ENCODE measurements around the gene SEMA3D.

SEMA3D gene

DNA sequence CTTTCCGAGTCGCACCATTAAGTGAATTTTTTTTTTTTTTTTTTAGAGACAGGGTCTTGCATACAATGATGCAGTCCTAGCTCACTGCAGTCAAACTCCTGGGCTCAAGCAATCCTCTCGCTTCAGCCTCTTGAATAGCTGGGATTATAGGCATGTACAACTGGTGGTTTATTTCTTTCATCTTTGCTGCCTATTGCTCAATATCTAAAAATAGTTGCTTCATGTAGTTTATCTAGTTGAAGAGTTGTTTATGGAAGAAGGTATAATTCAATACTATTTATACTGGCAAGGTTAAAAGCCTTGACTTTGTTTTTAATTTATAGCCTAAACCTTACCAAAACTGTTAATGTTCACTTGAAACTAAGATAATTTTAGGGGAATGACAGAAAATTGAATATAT lies 66.9 kb downstream of the SEMA3D start:
- DNase-seq = no peak

DNA sequence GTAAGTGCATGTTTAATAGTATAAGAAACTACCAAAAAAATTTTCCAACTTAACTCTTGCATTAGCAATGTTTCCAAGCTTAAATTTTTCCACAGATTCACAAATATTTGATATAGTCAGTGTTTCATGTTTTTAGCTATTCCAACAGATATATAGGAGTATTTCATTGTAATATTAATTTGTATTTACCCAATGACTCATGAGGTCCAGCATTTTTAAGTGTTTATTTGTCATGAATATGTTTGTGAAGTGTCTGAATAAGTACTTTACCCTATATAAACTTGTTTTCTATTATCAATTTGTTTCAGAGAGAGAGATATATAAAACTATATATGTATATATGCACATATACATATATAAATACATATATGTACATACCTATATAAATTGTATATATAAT lies 71.0 kb downstream of the SEMA3D start:
- no peak for DNase-seq

DNA sequence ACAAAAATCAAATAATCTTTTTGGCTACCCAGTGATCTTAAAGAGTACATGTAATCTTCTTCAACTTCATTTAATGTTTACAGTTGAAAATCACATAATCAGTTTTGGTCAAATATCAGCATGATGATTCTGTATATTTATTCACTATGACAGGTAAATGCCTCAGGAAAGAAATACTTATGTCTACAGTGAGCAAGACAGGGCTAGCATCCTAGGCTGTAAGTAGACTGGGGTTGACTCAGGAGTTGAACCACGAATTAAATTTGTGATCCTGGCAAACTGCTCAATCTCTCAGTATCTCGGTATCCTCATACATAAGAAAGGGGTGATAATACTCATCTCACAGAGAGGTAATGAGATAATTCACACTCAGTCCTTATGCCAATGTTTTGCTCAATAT lies 71.8 kb downstream of the SEMA3D start:
- no peak for DNase-seq

DNA sequence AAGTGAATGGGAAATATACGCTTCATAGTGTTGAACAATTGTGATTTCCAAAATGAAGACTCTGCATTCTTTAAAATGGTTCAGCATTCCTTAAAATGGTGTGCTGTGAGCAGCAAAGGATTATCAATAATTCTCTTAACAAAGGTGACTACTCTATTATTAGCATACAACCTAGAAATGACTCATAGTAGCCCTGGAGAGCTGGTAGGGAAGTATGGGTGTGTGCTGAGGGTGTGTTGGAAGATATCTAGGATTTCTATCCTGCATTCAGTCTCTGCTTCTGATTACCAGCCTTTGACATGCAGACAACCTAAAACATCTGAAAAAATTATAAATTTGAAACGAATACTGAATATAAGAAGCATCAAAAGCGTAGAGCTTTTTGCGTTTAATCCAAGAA lies 72.5 kb downstream of the SEMA3D start:
- DNase-seq = no peak

DNA sequence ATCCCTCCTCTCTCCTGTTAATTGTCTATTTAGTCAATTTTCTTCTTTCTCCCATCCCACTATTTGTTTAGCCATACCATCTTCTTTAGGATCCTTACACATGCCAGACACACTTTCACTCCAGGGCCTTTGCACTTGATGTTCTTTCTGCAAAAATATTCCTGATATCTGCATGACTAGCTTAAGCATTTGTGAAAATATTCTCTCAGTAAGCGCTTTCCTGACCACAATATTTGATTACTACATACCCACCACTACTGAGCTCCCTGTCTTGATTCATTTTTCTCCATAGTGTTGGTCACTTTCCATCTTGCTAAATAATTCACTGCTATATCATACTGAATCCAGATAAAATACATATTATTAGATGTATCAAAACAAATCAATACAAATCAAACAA lies 75.1 kb downstream of the SEMA3D start:
- DNase-seq = no peak

DNA sequence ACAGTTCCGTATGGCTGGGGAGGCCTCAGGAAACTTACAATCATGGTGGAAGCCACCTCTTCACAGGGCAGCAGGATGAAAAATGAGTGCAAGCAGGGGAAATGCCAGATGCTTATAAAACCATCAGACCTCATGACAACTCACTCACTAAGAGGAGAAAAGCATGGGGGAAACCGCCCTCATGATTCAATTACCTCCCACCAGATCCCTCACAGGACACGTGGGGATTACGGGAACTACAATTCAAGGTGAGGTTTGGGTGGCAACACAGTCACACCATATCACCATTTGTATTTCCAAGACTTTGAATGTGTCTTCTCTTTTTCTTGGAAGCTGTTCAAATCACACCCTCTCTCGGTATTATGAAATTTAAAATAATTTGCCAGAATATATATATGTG lies 80.1 kb downstream of the SEMA3D start:
- DNase-seq = no peak

GRCh38 chr7:85104432-85105205 lies 82.2 kb downstream of the SEMA3D start:
- DNase-seq = peak; percentile 76

DNA sequence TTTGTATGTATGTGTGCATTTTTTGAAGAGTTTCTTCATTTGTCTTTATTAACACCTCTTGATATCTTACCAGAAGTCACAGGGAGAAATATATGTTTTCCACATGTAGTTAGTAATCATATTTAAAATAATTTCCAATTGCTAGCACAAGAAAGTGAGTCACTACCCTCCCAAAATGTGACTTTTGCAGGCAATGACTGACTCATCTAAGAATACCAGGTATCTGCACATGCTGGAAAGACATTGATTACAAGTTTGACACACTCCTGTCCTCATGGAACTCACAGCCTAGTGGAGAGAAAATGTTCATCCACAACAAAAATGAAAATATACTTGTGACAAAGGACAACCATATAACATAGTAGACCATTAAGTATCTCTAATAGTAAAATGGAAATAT lies 82.9 kb downstream of the SEMA3D start:
- DNase-seq = peak; percentile 47

DNA sequence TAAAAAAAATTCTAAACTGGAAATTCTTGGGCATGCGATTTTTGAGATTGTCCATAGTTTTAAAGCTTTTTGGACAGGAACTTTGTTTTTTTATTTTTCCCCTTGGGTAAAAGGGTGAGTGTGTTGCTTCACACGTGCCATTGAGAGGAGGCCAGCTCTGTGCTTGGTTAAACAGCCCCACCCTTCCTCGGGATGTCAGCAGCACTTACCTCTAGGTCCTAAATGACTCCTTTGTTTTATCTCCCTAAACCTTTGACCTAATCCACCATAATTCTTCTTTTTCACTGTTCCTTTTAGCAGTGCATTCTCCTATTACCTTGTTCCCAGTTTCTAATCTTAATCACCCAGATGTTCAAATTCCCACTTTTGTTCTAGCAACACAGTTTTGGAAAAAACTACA lies 83.5 kb downstream of the SEMA3D start:
- no peak for DNase-seq

DNA sequence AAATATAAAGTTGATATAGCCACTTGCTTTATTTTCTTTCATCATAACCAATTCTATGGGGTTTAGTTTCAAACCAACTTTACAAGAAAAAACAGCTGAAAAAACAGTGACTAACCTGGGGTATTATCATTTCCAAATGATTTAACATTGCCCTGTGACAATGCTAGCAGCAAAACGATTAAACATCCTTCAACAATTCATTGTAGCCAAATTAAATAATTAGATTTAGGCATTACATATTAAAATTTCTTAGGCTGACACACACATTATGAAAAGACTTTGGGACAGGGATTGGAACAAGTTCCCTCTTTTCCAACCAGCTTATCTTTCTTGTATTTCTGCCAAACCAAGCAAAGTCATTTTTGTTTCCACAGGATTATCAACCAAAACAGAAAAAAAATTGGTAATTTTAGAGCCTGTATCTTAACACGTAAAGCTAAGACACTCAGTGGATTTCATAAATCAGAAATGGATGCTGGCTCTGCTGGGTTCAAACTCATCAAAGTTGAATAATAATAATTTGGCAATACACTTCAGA lies 84.0 kb downstream of the SEMA3D start:
- peak; percentile 39 for DNase-seq

DNA sequence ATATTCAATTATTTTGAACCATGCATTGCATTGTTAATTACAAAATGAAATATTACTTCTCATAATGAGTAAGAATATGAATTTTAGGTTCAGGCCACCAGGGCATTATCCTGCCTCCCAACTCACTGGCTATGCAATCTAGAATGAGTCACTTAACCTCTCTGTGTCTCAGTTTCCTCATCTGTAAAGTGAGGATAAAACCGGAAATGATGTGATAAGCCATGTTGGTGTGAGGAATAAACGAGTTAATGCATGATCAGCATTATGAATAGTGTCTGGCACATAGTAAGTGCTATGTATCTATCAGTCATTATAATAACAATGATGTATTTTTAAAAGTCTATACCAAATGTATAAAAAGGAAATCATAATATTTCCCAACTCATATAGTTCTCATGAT lies 85.5 kb downstream of the SEMA3D start:
- DNase-seq = no peak

GRCh38 chr7:85097844-85098243 lies 89.0 kb downstream of the SEMA3D start:
- DNase-seq = no peak

DNA sequence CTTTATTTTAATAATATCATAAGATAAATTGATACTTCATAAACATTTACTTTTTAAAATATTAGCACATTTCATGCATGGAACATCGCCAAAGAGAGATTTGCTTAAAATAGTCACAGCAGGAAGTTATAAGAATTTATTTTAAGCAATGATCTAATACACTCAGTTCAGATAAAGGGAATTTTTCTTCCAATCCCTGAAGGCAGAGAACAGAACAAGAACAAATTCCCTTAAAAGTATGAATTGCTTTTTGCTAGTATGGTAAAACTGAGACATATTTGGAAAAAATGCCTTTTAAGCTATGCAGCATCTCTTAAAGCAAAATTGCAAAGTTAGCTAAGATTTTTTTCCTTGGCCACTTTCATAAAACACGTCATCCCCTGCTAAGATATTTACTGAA lies 91.0 kb downstream of the SEMA3D start:
- DNase-seq = no peak

- no peak for DNase-seq
Measured at GRCh38 chr7:85095366-85095765, 91.5 kb downstream of the SEMA3D start.

DNA sequence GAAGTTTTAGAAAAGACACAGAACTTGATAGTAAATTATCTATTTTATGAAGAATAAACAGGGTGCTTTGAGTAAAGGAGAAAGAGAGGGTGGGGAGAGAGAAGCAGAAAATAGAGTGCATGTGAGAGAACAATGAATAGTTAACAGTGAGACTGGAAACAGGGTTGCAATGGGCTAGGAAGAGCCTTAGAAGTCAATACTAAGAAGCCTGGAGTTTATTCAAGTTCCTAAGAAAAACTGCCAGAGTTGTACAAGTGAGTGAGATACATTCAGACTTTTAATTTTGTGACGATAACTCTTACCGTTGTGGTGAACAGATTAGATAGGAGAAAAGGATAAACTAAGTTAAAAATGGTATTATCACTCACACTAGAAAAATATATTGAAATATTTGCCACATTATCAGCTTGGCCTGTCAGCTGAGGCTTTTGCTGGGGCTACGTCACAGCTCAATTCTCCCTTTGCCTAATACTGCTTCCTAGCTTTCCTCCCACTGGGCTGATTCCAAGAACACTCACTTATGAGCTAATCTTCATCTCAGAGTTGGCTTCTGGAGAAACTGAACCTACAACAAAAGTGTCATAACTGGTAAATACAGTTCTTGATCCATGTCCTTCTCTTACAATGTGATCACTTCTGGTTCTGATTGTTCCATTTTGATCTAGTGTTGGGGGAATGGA lies 92.7 kb downstream of the SEMA3D start:
- no peak for DNase-seq

- DNase-seq = no peak
Measured at GRCh38 chr7:85091565-85091928, 95.3 kb downstream of the SEMA3D start.

DNA sequence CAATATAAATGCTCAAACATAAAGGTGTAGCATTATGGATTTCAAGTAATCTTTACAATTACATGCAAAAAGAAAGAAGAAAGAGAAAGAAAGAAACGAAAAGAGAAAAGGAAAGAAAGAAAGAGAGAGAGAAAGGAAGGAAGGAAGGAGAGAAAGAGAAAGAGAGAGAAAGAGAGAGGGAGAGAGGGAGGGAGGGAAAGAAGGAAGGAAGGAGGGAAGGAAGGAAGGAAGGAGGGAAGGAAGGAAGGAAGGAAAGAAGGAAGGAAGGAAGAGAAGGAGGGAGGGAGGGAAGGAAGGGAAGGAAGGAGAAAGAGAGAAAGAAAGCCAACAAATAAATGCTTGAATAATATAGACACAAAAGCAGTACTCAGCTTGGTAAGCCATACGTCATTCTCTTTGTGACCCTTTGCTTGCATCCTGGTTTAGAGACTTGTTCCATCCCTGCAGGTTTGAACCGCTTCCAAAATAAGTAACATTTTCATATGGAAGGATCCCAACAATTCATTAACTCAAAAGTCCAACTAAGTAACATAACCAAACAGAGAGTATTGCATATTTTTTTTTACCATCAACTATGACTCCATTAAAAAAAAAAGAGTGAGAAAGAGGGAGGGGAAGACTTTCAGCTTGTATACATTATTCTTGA lies 95.8 kb downstream of the SEMA3D start:
- DNase-seq = no peak

- DNase-seq = no peak
Measured at GRCh38 chr7:85090143-85090542, 96.7 kb downstream of the SEMA3D start.

- no peak for DNase-seq
Measured at GRCh38 chr7:85081846-85082245, 105.0 kb downstream of the SEMA3D start.

GRCh38 chr7:85081392-85081791 lies 105.5 kb downstream of the SEMA3D start:
- no peak for DNase-seq

GRCh38 chr7:85079434-85079833 lies 107.4 kb downstream of the SEMA3D start:
- no peak for DNase-seq

DNA sequence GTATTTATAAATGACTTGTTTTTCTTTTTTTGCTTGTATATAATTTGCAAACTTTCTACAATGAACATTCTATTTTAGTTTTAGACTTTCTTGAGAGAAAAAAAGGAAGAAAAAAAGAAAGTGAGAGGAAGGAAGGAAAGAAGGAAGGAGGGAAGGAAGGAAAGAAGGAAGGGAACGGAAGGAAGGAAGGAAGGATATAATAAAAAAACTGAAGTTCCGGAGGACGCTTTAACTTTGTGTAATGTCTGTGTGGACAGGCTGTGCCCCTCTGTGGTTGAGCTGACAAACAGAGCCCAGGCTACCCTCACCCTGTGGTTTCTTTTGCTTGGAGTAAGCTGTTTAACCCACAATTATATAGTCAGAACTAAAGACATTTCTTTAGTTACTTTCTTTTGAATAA lies 108.7 kb downstream of the SEMA3D start:
- no peak for DNase-seq

DNA sequence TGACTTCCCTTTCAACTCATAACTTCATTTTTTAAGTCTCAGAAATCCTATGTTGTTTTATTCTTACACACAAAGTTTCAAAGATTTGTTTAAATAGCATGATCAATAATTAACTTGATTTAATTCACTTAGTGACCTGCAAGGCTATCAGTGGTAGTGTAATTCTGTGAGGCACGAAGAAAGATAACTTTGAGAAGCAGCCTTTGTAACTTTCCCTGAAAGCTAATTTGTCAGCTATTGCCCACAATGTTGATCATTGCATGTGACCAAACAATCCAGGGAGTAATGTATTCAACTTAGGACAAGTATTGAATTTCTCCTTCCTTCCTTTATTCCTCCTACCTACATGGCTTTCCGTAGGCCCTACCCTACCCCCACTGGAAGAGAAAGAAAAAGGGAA lies 111.0 kb downstream of the SEMA3D start:
- no peak for DNase-seq

DNA sequence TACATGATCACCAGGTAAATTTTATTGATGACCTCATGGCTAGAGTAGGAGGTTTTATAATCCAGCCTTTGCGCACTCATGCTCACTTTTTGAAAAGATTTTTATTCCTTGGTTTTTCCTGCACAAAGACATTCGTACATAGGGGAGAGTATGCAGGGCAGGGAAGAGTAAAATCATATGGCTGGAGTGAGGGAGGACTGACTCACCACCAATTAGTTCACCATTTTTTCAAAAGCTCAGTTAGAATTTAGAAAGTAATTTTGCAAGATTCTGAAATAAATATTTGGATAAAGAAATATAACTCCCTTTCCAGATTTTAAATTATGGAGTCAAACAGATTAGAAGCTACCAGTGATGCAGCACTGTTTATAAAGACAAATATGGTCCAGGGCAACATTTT lies 111.9 kb downstream of the SEMA3D start:
- DNase-seq = peak; percentile 10
